Neural progenitor cell (in vitro differentiated cells): ENCODE measurements around the gene CREB3L4. TPM values are rescaled to one million over a fixed set of nuclear protein-coding genes. Genes with fewer than 3 reads are reported as not detected.

Source experiments
- DNase-seq: peaks from one replicate; pipeline ENCODE4 v3.0.0-alpha.2; 2016; ENCODE audit warnings: low spot score
- H2AFZ ChIP-seq: fragments of 200-600 bp; sonication (generic); replicated peaks from 2 replicates; pipeline ENCODE4 v1.6.1; 2016; ENCODE audit warnings: antibody characterized with exemption
- H3F3A ChIP-seq: fragments of 200-600 bp; sonication (generic); 2 replicates; pipeline ENCODE4 v1.6.1; 2016; ENCODE audit warnings: antibody characterized with exemption, low read depth
- H3K27ac ChIP-seq: fragments of 200-600 bp; sonication (generic); 2 replicates; pipeline ENCODE4 v1.5.1; 2016; ENCODE audit warnings: mild to moderate bottlenecking
- H3K27me3 ChIP-seq: fragments of 200-600 bp; sonication (generic); 2 replicates; pipeline ENCODE4 v1.6.1; 2016; ENCODE audit warnings: mild to moderate bottlenecking, moderate library complexity
- H3K36me3 ChIP-seq: fragments of 200-600 bp; sonication (generic); 2 replicates; pipeline ENCODE4 v1.5.1; 2016
- H3K4me1 ChIP-seq: fragments of 200-600 bp; sonication (generic); 2 replicates; pipeline ENCODE4 v1.6.1; 2016; ENCODE audit warnings: mixed run types
- H3K4me2 ChIP-seq: fragments of 200-600 bp; sonication (generic); 2 replicates; pipeline ENCODE4 v1.6.1; 2016
- H3K4me3 ChIP-seq: fragments of 200-600 bp; sonication (generic); 2 replicates; pipeline ENCODE4 v1.5.1; 2016
- H3K79me2 ChIP-seq: fragments of 200-600 bp; sonication (generic); 2 replicates; pipeline ENCODE4 v1.6.1; 2016; ENCODE audit warnings: low read depth
- H3K9ac ChIP-seq: fragments of 200-600 bp; sonication (generic); 2 replicates; pipeline ENCODE4 v1.6.1; 2016
- H3K9me3 ChIP-seq: fragments of 200-600 bp; sonication (generic); 2 replicates; pipeline ENCODE4 v1.5.1; 2016; ENCODE audit warnings: low read depth
- H4K20me1 ChIP-seq: fragments of 200-600 bp; sonication (generic); 2 replicates; pipeline ENCODE4 v1.6.1; 2016; ENCODE audit warnings: low read depth
- H3K27ac Mint-ChIP-seq: 3 replicates; pipeline ENCODE4 v1.8.0; 2021; ENCODE audit warnings: mixed read lengths
- H3K27me3 Mint-ChIP-seq: 2 replicates; pipeline ENCODE4 v1.8.0; 2022; ENCODE audit warnings: low read depth, mild to moderate bottlenecking, inconsistent platforms, moderate library complexity, mixed read lengths; ENCODE audit not compliant: insufficient read depth
- H3K36me3 Mint-ChIP-seq: 3 replicates; pipeline ENCODE4 v1.8.0; 2021; ENCODE audit warnings: mixed read lengths
- H3K4me1 Mint-ChIP-seq: 3 replicates; pipeline ENCODE4 v1.8.0; 2021; ENCODE audit warnings: mixed read lengths
- H3K4me3 Mint-ChIP-seq: 3 replicates; pipeline ENCODE4 v1.8.0; 2021; ENCODE audit warnings: mild to moderate bottlenecking, moderate library complexity, mixed read lengths
- H3K9me3 Mint-ChIP-seq: 3 replicates; pipeline ENCODE4 v1.8.0; 2020; ENCODE audit warnings: mixed read lengths
- EZH2 ChIP-seq: fragments of 200-600 bp; sonication (generic); IDR thresholded peaks from 2 replicates; pipeline ENCODE4 v1.6.1; 2017; ENCODE audit warnings: antibody characterized with exemption, mild to moderate bottlenecking, moderate library complexity
- EZH2phosphoT487 ChIP-seq: fragments of 200-600 bp; sonication (generic); IDR thresholded peaks from 2 replicates; pipeline ENCODE4 v1.6.1; 2017; ENCODE audit warnings: antibody characterized with exemption
- total RNA-seq: library from RNA; depleted of rRNA; stranded (reverse); fragments of >200 nt; gene quantifications from 2 replicates; pipeline ENCODE4 v1.2.3, GENCODE V29; 2015; ENCODE audit warnings: low replicate concordance
- TF ChIP-seq, protein P1 (sequence below): fragments of 200-600 bp; sonication (generic); IDR thresholded peaks from 2 replicates; pipeline ENCODE4 v1.5.1; 2017; ENCODE audit warnings: antibody characterized with exemption, mild to moderate bottlenecking

Gene CREB3L4
- total RNA-seq, 1 donor from 2014 or later, result 33.8 TPM

DNA sequence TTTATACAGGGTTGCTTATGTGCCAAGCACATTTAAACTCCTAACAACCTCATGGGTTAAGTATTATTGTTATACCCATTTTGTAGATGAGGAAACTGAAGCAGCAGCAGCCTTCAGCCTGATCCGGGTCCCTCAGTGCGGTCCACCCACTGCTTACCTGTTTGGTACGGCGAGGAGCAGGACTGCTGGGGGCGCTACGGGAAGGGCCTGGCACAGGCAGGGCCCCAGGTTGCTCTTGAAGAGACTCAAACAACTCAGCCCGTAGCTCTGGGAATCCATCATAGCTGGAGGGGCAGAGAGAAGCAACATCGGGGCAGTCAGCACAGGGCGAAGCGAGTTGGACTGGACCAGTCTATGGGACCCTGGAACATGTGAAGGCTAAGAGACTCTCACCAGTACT is 30.4 kb upstream of the CREB3L4 start:
- Histone ChIP-seq H3K9ac (no peak overlapping the region), H3K9me3 (no peaks in the 10 kb centered on the region), H3K4me3 (no peak overlapping the region), H3K27me3 (no peaks in the 10 kb centered on the region), H3F3A (no peaks in the 10 kb centered on the region), H2AFZ (no peak overlapping the region), H3K36me3 (no peaks in the 10 kb centered on the region), H3K4me1 (no peaks in the 10 kb centered on the region), H4K20me1 (no peaks in the 10 kb centered on the region), H3K27ac (no peak overlapping the region), H3K4me2 (no peak overlapping the region), H3K79me2 (no peaks in the 10 kb centered on the region)
- DNase-seq, result no peak
- Mint-ChIP-seq H3K4me1 (no peaks in the 10 kb centered on the region), H3K27ac (no peak overlapping the region), H3K27me3 (peaks cover 2% of the 10 kb centered on the region), H3K4me3 (no peak overlapping the region), H3K9me3 (no peaks in the 10 kb centered on the region), H3K36me3 (peaks cover 33% of the 10 kb centered on the region)
- no peak for TF ChIP-seq EZH2
- TF ChIP-seq, protein P1, sequence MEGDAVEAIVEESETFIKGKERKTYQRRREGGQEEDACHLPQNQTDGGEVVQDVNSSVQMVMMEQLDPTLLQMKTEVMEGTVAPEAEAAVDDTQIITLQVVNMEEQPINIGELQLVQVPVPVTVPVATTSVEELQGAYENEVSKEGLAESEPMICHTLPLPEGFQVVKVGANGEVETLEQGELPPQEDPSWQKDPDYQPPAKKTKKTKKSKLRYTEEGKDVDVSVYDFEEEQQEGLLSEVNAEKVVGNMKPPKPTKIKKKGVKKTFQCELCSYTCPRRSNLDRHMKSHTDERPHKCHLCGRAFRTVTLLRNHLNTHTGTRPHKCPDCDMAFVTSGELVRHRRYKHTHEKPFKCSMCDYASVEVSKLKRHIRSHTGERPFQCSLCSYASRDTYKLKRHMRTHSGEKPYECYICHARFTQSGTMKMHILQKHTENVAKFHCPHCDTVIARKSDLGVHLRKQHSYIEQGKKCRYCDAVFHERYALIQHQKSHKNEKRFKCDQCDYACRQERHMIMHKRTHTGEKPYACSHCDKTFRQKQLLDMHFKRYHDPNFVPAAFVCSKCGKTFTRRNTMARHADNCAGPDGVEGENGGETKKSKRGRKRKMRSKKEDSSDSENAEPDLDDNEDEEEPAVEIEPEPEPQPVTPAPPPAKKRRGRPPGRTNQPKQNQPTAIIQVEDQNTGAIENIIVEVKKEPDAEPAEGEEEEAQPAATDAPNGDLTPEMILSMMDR, result no peak
- no peak for TF ChIP-seq EZH2phosphoT487

DNA sequence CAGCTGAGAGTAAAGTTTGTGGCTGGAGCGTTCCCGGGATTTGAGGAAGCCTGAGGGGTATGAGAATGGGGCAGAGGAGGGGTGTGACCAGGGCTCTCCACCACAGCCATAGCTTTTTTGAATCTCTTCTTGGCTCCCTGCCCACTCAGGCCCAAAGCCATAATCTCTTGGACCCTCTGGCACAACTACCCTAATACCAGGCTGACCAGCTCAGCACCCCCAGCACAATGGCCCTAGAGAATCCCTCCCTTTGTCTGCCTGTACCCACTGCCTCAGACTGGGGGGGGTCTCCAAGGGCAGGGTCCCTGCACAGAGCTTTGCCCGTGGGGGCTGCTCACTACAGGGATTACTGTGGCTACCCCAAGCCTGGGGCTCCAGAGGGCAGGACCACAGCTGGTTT is 28.7 kb upstream of the CREB3L4 start:
- Mint-ChIP-seq H3K4me1 (no peaks in the 10 kb centered on the region), H3K9me3 (no peaks in the 10 kb centered on the region), H3K27ac (no peak overlapping the region), H3K36me3 (peaks cover 36% of the 10 kb centered on the region), H3K4me3 (no peak overlapping the region), H3K27me3 (peaks cover 2% of the 10 kb centered on the region)
- Histone ChIP-seq H3K27me3 (no peaks in the 10 kb centered on the region), H3K4me1 (no peaks in the 10 kb centered on the region), H3K27ac (no peak overlapping the region), H4K20me1 (no peaks in the 10 kb centered on the region), H3K9me3 (no peaks in the 10 kb centered on the region), H3F3A (no peaks in the 10 kb centered on the region), H3K4me3 (no peak overlapping the region), H3K36me3 (no peaks in the 10 kb centered on the region), H2AFZ (no peak overlapping the region), H3K9ac (no peak overlapping the region), H3K79me2 (no peaks in the 10 kb centered on the region), H3K4me2 (no peak overlapping the region)
- TF ChIP-seq, protein P1, result no peak
- TF ChIP-seq EZH2 (no peak), EZH2phosphoT487 (no peak)
- DNase-seq, result no peak

DNA sequence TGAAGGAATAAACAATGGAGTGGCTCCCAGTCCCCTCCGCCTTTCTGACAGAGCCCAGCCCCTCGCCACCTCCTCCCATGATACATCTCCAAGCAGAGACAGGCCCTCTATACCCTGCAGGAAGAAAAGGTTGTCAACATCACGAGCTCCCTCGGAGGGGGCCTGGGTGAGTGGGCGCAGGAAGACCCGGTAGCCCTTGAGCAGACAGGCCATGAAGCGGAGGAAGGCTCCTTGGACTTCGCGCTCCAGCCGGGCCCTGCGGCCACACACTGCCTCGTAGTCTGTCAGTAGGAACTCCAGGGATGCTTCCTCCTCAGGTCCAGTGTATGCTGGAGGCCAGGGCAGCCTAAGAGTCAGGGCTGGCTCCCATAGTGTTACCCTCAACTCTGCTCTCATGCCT is 28.2 kb upstream of the CREB3L4 start:
- H2AFZ ChIP-seq, result no peak overlapping the region
- H3K36me3 ChIP-seq, result no peaks in the 10 kb centered on the region
- H3K4me1 ChIP-seq, result no peaks in the 10 kb centered on the region
- no peak overlapping the region for H3K4me3 ChIP-seq
- no peak for TF ChIP-seq EZH2
- TF ChIP-seq, protein P1, result no peak
- TF ChIP-seq EZH2phosphoT487, result no peak
- peaks cover 1% of the 10 kb centered on the region for H3K79me2 ChIP-seq
- H3K4me3 Mint-ChIP-seq, result no peak overlapping the region
- peaks cover 2% of the 10 kb centered on the region for H3K4me1 Mint-ChIP-seq
- peaks cover 2% of the 10 kb centered on the region for H3K27me3 Mint-ChIP-seq
- no peak overlapping the region for H3K27ac Mint-ChIP-seq
- H3K27me3 ChIP-seq, result no peaks in the 10 kb centered on the region
- no peak overlapping the region for H3K27ac ChIP-seq
- no peaks in the 10 kb centered on the region for H4K20me1 ChIP-seq
- no peak overlapping the region for H3K9ac ChIP-seq
- no peaks in the 10 kb centered on the region for H3F3A ChIP-seq
- H3K36me3 Mint-ChIP-seq, result peaks cover 33% of the 10 kb centered on the region
- no peak for DNase-seq
- H3K4me2 ChIP-seq, result no peak overlapping the region
- no peaks in the 10 kb centered on the region for H3K9me3 Mint-ChIP-seq
- no peaks in the 10 kb centered on the region for H3K9me3 ChIP-seq
